Activated naive CD4-positive, alpha-beta T cell (primary cell): ENCODE measurements around the gene CAV2.

Experiments
- DNase-seq, 4 experiments: peaks; one replicate each; lab custom pipeline; 2025; lab: John Stamatoyannopoulos, UW

Gene CAV2

DNA sequence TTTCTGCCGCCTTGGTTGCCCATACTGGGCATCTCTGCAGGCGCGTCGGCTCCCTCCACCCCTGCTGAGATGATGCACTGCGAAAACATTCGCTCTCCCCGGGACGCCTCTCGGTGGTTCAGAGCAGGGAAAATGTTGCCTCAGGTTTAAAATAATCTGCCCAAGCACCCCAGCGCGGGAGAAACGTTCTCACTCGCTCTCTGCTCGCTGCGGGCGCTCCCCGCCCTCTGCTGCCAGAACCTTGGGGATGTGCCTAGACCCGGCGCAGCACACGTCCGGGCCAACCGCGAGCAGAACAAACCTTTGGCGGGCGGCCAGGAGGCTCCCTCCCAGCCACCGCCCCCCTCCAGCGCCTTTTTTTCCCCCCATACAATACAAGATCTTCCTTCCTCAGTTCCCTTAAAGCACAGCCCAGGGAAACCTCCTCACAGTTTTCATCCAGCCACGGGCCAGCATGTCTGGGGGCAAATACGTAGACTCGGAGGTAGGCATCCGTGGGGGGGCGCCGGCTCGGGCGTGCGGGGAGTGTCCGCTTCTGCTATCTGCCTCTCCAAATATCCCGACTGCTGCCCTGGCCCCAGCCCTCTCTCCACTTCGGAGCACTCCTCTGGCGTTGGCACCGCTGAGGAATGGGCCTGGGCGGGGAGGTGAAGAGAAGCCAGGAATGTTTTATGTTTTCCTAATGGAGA lies 25.2 kb downstream of the CAV2 start, which contains the start of gene CAV1:
Gene CAV1 (plus strand): TSS at position 428 of the 689 bp plus-strand sequence. CDS start 27 bp downstream, at position 455.
- peak in 1 of 4 experiments; percentile 28 for DNase-seq

DNA sequence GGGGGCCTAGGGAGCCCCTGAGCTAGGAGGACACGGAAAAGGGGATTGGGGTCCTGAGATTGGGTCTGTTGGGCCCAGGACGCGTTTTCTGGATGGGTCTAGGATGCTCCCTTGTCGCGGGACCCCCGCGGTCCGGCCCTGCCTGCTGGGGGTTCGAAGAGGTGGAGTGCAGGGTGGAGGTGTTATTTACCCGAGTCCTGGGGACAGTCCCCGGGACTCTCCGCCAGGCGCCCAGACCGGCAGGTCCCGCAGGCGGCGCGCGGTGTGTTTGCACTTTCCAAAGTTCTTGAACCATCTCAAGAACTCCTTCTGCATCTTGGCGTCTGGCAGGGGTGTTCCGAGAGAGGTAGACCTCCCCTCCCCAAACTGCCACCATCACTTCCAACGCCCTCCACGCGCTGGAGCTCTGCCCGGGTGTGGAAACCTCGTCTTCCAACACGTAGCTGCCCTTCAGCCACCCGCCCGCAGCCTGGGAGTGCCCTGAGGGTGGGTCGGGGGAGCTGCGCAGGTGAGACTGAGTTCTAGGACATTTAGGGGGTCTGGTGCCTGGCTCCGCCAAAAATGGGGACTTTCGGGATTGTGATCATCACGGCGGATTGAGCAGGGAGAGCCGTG lies 25.9 kb downstream of the CAV2 start:
- peak in 1 of 4 experiments; percentile 14 for DNase-seq

DNA sequence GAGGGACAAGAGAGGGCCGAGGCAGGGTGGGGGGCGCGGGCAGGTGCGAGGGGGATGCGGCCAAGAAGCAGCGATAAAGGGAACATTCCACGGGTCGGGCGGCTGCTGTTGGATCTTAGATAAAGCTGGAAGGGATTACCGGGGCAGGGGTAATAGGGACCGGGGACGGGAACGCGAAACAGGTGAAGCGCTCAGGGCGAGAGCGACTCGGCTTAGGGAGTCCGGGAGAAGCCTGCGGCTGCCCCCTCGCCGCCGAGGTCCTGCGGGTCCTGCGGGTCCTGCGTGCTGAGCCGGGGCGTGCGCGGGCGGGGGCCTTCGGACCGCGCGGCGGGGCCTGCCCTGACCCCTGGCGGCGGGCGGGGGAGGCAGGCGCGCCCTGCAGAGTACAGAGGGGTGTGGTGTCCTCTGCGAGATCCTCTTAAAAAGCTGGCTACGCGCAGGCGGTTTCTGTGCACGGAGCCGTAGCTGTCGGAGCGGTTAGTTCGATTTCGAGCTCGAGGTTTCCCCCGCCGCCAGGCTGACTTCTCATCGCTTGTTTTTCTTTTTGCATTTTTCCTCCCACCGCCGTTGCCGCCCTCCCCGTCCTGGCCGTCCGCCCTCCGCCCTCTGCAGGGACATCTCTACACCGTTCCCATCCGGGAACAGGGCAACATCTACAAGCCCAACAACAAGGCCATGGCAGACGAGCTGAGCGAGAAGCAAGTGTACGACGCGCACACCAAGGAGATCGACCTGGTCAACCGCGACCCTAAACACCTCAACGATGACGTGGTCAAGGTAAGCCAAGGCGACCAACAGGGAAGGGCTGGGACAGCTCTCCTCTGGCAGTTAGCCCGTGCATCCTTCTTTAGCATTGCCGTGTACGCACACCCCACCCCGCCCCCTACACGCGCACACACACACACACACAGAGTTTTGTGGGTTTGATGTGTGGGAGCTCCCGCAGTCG lies 26.6 kb downstream of the CAV2 start:
- peak in 3 of 4 experiments; percentile 13 to 42 (median 21) for DNase-seq

DNA sequence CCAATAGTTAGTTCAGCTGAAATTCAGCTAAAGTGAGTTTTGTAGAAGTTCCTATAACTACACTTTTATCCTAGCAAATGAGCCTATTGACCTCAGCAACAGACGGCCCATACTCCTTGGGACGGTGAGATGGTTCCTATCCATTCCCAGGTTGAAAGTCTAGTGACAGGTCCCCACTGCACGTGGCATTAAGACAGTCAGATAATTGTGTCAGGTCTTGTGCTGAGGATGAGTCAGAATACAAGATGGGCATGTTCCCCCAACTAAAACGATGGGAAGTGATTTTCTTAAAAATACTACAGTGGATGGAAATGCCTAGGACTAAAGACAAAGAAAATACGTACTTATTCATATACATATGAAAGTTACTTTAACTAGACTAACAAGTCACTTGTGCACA lies 27.4 kb downstream of the CAV2 start:
- no peak for DNase-seq

DNA sequence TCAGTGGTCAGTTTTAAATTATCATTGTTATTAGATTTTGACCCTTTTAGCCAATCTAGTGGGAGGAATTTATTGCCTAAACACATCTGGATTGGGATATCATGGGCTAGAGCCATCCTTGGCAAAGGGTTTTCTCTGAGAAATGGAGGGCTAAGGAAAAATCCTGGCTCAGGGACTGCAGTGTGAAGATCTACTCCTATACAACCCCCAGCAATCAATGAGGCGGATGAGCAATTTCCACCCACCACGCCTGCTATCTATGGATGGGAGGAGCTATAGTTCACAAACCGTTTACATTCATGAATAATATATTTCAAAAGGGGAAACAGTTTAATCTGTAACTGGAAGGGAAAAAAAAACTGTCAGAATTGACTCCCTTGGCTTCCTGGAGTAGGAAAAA lies 28.0 kb downstream of the CAV2 start:
- no peak for DNase-seq

DNA sequence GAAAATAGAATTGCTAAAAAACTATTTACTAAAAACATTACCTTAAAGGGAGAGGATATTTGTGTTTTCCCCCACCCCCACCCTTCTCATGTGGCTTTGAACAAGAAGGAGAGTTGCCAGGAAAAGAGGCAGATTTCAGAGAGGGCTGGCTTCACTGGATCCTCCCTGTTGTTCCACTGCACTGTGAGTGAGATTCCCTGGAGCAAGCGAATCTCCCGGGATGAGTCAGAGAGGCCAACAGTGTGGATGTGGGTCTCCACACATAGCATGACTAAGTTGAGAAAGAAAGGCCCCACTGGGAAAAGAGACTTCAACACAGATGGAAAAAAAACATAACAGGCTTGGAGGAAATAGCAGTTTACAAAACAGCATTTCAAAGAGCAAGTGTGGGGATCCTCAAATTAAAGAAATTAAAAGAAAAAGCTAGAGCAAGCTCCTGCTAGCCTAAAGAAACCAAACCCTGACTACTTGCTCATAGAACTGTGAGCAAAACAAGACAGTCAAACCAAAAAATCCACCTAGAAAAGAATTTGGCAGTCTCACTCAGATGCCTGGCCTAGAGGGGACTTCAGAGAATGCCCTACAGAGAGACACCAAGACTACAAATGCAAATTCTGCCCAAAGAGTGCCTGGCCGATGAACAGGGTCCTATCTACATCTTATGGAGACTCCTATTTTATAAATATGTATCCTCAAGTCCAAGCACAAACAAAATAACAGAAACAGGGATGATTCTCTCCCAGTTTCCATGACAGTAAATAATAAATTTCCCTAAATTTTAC lies 28.7 kb downstream of the CAV2 start:
- no peak for DNase-seq

DNA sequence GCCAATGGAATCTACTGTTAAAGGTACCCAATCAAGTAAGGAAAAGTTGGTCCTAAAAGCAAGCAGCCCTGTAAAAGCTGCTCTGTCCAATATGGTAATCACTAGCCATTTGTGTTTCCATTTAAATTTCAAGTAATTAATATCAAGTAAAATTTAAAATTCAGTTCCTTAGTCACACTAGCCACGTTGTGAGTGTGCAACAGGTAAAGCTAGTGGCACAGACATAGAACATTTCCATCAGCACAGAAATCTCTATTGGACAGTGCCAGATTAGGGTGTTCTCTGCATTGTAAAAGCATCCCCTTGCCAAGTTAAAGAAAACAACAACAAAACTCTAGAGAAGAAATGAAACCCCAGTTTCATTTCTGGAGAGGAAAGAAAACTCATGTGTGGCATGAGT lies 29.7 kb downstream of the CAV2 start:
- DNase-seq, result no peak

DNA sequence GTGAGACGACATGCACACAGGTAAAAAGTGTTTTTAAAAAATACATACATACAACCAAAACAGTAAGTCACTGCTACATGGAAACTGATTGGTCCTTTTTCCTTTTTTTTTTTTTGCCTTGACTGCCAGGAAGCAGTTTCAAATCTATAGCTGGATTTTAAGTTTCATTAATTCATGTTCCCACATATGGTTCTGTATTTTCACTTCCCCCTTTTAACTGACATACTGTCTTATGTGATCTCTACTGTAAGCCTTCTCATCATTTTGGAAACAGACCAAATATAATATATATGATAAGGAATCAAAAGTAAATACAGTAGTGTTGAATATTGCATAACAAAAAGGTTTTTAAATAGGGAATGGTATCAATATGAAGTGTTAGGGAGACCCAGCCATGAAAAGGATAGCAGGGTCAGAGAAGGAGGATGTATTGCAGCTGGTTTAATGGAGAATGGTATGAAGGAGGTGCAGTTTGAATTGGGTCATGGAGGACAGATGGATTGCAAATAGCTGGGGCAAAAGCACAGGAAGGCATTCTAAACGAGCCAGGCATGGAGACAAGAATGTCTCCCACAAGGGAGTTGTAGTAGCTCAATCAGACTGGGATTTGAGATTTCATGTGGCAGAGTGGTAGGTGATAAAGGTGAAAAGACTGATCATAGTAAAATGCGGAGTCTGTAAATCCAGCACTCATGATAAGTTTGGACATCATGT lies 30.7 kb downstream of the CAV2 start:
- no peak for DNase-seq

DNA sequence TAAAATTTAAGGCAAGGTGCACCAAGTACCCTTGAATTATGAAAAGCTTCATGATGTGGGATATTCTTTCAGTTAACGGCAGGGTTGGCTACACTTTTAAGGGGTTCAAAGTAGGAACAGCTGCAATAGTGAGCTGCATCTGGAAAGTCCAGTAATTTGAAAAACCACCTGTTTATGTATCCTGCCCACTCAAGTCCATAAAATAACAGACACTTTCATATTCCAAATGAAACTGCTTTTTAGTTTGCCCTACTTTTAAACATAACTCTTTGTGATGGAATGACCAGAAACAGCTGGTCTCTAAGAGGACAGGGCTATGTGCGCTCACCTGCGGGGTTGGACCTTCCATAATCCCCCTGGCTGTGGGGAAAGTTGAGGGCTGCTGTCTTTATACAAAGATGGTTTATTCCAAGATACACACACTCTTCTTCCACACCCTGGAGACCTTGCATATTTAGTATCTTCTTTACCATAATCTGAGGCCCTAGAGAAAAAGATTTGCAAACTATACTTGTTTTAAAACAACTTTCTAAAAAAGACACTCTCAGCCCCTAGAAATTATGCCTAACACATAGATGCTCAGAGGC lies 32.7 kb downstream of the CAV2 start:
- DNase-seq, result no peak

DNA sequence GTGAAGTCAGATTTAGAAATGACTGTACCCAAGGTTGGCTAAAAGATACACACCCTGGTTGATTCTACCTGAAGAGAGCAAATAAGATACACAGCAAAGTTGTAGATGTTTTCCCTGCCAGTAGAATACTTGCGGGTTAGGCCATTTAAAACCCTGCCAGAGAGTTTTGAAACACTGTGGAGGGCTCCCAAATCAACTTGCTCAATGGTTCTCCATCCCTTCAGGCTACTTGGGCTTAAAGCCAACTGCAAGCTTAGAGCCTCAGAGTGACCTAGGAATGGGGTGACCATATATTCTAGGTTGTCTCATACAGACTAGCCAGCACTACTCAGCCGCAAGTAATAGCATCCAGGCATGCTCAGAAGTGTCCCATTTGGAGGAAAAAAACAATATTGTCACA lies 35.3 kb downstream of the CAV2 start:
- no peak for DNase-seq

DNA sequence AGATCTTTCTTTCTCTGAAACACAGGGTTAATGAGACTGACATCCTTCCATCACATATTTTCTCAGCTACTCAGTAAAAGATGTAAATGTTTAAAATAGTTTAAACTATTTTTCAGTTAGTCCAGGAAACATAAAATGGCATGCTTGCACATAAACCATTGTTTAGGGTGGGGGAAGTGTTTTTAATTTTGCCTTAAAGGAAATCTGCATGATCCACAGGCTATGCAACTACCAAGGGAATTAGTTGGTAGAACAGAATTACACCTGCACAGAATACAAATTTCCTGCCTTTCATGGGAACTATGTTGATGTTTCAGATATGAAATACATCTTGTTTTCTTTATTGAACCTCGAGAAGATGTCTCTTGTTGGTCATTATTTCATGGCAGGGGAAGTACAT lies 35.9 kb downstream of the CAV2 start:
- DNase-seq, result no peak

DNA sequence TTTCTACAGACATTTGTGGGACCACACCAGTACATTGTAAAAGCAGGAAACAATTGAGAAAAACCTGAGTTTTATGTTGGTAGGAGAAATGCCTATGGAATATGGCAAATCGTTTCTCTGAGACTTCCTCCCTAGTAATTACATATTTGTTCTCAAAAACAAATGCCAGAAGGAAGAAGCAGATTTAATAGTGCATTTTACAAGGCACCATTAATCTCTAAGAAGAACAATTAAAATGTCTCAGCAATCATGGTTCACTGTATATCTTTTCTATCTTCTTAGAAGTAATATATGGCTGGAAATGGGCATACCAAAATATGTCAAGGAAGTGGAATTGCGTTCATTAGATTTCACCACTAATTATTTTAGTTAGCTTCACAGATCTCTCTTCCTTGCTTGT lies 38.6 kb downstream of the CAV2 start:
- DNase-seq, result no peak

DNA sequence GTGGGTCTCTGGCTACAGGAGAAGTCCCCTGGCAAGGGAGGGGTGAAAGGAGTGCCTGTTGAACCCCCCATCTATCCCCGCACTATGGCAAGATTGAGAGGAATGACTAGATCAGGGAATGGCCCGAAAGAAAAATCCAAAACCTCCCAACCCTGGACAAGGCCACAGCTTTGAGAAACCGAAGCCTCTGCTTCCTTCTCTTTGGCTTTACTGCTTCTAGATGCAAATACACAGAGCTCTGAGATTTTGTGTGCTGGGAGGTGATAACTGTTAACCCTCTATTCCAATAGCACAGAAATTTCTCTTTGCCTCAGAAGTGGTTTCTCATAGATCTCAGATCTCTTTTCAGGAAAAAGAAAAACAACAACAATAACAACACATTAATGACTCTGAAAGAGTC lies 40.3 kb downstream of the CAV2 start:
- DNase-seq, result no peak

DNA sequence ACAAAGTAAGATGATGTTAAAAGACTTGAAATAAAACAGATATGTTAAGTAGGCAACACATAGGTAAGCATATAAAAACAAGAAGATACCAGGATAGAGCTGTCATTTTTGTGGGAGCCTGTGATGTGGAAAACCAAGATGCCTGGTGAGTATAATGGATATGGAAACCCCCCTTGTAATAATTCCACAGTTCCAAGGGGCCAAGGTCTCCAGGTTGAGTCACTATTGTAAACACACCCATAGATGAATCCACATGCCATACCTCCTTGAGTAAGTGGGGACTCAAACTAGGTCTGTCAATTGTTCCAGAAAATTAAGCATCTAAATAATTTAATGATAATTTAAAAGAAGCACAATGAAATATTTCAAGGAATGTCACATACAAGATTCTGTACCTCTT lies 41.2 kb downstream of the CAV2 start:
- no peak for DNase-seq

DNA sequence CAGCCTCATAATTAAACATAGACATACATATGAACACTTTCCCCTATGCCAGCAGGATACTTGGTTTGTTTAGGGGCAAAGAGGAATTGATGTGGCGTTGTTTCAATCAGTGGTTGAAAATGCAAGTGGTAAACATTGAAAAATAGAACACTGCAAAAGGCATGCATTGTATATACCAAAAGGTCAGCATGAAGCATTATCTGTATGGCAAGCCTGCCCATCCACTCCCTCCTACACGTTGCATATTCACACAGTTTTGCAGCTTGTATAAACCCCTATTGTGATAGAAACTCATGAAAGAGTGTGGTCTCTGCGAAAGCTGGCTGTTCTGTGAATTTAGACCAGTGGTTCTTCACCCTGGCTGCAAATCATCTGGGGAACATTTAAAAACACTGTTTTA lies 42.4 kb downstream of the CAV2 start:
- no peak for DNase-seq

DNA sequence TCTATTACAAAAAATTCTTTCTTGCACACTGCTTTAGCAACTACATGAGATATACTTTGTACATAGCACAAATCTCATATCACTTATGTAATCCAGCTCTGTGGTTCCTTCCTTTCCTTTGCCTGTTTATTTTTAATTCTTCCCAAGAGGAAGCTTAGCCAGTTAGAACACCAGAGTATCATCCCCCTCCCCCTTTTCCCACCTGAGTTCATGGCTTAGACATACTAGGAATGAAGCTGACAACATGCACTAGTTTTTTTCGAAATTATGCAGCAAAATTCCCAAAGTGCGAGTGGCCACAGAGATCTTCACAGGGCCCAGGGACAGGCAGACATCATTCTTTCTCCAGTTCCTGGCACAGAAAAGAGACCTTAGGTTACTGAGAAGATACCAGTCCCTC lies 43.1 kb downstream of the CAV2 start:
- no peak for DNase-seq

DNA sequence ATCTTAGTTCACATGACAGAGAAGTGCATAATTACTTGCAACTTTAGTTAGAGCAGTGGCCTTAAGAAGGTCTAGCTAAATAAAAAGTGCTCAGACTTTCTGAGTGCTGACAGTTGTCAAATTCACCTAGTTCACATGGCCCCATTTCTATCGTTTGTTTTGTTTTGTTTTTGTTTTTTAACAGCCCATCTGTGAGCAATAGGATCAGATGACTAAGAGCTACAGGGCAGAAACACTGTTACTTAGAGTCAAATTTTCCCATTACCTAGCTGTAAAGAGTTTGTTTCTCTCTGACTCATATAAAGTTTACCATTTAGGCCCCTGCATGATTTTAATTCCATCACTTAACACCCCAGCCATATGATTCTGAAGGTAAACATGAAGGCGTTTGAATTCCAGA lies 44.1 kb downstream of the CAV2 start:
- DNase-seq, result no peak

DNA sequence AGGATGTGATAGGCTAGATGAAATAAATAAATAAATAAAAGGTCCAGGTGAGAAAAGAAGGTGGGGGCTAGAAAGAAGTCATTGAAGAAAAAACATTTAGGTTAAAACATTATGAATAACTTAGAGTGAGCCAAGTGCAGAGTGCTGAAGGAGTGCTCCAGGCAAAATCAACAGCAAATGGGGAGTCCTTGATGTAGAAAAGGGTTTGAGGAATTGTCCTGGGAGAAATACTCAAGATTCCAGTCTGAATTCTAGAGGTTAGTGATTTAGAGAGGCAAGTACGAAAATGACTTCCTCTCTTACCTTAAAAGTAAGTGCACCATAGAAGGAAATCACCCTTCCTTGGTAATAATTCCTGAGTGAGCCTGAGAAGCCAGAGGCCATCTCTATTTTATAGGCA lies 44.9 kb downstream of the CAV2 start:
- no peak for DNase-seq

DNA sequence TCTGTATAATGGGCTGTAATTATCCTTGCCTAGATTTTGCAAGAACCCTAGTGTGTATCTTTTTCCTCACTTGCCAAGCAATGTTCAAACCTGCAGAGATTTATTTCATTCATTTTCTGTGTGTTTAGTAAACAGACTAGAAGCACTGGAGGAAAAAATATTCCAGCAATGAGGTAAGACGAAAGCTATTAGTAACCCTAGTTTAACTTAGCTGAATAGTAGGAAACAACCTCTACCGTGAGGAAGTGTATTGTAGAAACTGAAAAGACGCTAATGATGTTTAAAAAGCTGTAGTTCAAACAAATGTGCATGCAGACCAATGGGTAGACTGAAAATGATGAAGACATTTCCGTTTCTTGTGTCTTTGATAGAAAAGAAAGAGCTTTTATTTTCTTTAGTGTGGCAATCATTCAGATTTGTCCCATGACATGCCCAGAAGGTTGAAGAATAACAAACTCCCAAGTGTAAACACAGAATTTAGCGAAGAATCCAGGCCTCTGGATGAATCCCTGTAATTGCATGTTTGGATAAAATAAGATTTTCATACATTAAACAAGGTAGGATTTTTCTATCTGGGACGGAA lies 46.0 kb downstream of the CAV2 start:
- DNase-seq, result no peak

DNA sequence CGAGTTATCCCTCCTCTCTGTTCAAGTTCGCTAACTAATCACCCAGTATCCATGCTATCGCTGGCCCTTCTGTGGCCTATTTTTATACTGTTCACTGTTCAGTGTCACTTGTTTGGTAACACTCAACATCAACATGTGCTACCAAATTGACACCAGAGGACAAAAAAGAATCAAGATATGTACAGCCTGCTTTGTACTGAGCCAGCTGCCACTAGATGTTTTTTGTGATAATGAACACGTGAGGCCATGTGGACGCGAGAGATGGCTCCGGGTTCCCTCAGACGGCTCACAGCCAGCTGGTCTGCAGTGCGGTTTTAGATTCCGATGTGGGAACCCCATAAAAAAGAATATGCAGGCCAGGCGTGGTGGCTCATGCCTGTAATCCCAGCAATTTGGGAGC lies 46.5 kb downstream of the CAV2 start:
- DNase-seq, result no peak

DNA sequence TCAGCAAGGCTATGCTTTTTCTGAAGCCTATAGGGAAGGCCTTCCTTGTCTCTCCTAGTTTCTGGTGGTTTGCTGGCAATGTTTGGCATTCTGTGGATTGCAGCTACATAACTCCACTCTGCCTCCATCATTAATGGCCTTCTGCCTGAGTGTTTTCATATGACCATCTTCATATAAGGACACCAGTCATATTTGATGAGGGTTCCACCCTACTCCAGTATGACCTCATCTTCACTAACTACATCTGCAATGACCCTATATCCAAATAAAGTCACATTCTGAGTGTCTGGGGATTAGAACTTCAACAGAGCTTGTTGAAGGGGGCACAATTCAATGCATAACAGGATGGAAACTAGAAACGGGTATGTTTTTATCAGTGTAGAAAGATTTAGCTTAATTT lies 47.4 kb downstream of the CAV2 start:
- no peak for DNase-seq
